Liver (tissue), 9 donors: ENCODE results near the gene C22orf31. TPM values are rescaled to one million over a fixed set of nuclear protein-coding genes. Genes with fewer than 3 reads are reported as not detected.

ENCODE experiments used
- DNase-seq: peaks from one replicate; pipeline ENCODE4 v3.0.0-alpha.2; 2017; ENCODE audit warnings: low spot score
- H3K27ac ChIP-seq, 2 donors: one replicate each; pipeline ENCODE4 v1.7.0; 2013; ENCODE audit warnings: inconsistent platforms in 2 of 2, low read length in 2 of 2, control low read depth in 1 of 2, low read depth in 1 of 2, mild to moderate bottlenecking in 1 of 2
- H3K27me3 ChIP-seq, 4 donors: one replicate each; pipeline versions ENCODE4 v1.6.1 to v1.7.0; 2013; ENCODE audit warnings: low read length in 3 of 4, inconsistent platforms in 1 of 4, mild to moderate bottlenecking in 1 of 4, moderate library complexity in 1 of 4; ENCODE audit not compliant: control insufficient read depth in 4 of 4, insufficient read depth in 4 of 4
- H3K36me3 ChIP-seq, 4 donors: one replicate each; pipeline versions ENCODE4 v1.6.1 to v1.7.0; 2013; ENCODE audit warnings: low read length in 3 of 4, mild to moderate bottlenecking in 3 of 4, low read depth in 1 of 4, moderate library complexity in 1 of 4; ENCODE audit not compliant: control insufficient read depth in 4 of 4, insufficient read depth in 3 of 4
- H3K4me1 ChIP-seq, 4 donors: one replicate each; pipeline versions ENCODE4 v1.6.1 to v1.7.0; 2013; ENCODE audit warnings: low read length in 3 of 4, mild to moderate bottlenecking in 3 of 4, moderate library complexity in 1 of 4; ENCODE audit not compliant: control insufficient read depth in 4 of 4, insufficient read depth in 4 of 4
- H3K4me3 ChIP-seq, 3 donors: one replicate each; pipeline versions ENCODE4 v1.6.1 to v1.7.0; 2013; ENCODE audit warnings: low read length in 3 of 3, control low read depth in 1 of 3, low read depth in 1 of 3, mild to moderate bottlenecking in 1 of 3
- H3K9ac ChIP-seq, 2 donors: one replicate each; pipeline ENCODE4 v1.7.0; 2013; ENCODE audit warnings: low read length in 2 of 2, mild to moderate bottlenecking in 2 of 2, moderate library complexity in 2 of 2, control low read depth in 1 of 2, low read depth in 1 of 2
- H3K9me3 ChIP-seq, 4 donors: one replicate each; pipeline versions ENCODE4 v1.6.1 to v1.7.0; 2013; ENCODE audit warnings: low read length in 3 of 4; ENCODE audit not compliant: control insufficient read depth in 4 of 4
- ATF3 ChIP-seq: IDR thresholded peaks from 2 replicates; pipeline ENCODE4 v1.6.1; 2016; ENCODE audit warnings: antibody characterized with exemption
- FOXA2 ChIP-seq: IDR thresholded peaks from 2 replicates; pipeline ENCODE4 v1.6.1; 2016; ENCODE audit warnings: antibody characterized with exemption
- GABPA ChIP-seq, 2 donors: IDR thresholded peaks in 1 of 2; conservative IDR thresholded peaks in 1 of 2; 2 replicates each; pipeline ENCODE4 v1.6.1; 2016; ENCODE audit warnings: antibody characterized with exemption in 2 of 2, mild to moderate bottlenecking in 1 of 2, moderate library complexity in 1 of 2
- HNF4A ChIP-seq, 2 donors: conservative IDR thresholded peaks; 2 replicates each; pipeline ENCODE4 v1.6.1; 2016; ENCODE audit warnings: antibody characterized with exemption in 2 of 2, mild to moderate bottlenecking in 2 of 2
- HNF4G ChIP-seq: IDR thresholded peaks from 2 replicates; pipeline ENCODE4 v1.6.1; 2016; ENCODE audit warnings: antibody characterized with exemption
- JUND ChIP-seq, 2 donors: IDR thresholded peaks; 2 replicates each; pipeline ENCODE4 v1.6.1; 2016; ENCODE audit warnings: antibody characterized with exemption in 2 of 2
- RAD21 ChIP-seq, 2 donors: IDR thresholded peaks; 2 replicates each; pipeline ENCODE4 v1.6.1; 2016; ENCODE audit warnings: antibody characterized with exemption in 2 of 2, mild to moderate bottlenecking in 2 of 2
- RXRA ChIP-seq, 2 donors: IDR thresholded peaks; 2 replicates each; pipeline ENCODE4 v1.6.1; 2017 to 2018; ENCODE audit warnings: antibody characterized with exemption in 2 of 2, mild to moderate bottlenecking in 1 of 2
- SP1 ChIP-seq: IDR thresholded peaks from 2 replicates; pipeline ENCODE4 v1.6.1; 2018; ENCODE audit warnings: antibody characterized with exemption, mild to moderate bottlenecking
- WGBS: extraction: QIAGEN DNeasy Blood & Tissue Kit; methylation state at CpG from one replicate; pipeline ENCODE4 v1.1.7; 2013; 5-methylcytosine and 5-hydroxymethylcytosine counted together
- polyA plus RNA-seq, 2 donors: library from polyadenylated mRNA; stranded (reverse) in 1 of 2; unstranded in 1 of 2; fragments of 200-250 nt in 1 of 2; fragments of >200 nt in 1 of 2; fragmentation: Nextera tagmentation in 1 of 2; extraction: Ambion mirVana in 1 of 2; gene quantifications; one replicate each; pipeline versions ENCODE4 v1.2.1 to v1.2.3, GENCODE V29; 2013 to 2015
- total RNA-seq, 2 donors: library from RNA; depleted of rRNA; stranded (reverse); fragments of >200 nt; gene quantifications; one replicate each; pipeline ENCODE4 v1.2.3, GENCODE V29; 2014
- TF ChIP-seq, protein P1 (sequence below): fragments of 150-350 bp; IDR thresholded peaks from 2 replicates; pipeline ENCODE4 v1.5.1; 2017; ENCODE audit warnings: improper control_type of control experiment, low read depth, low read length; ENCODE audit not compliant: missing input control
- donor health status: healthy.
- donor health status: healthy.
- donor health status: healthy.
- donor health status: healthy.
- donor health status: healthy.

Gene C22orf31
- total and polyA plus RNA-seq, 4 donors = 0.14 TPM; not detected in 3

- Histone ChIP-seq H3K27me3 (no peaks in the 10 kb centered on the region), H3K4me3 (no peak overlapping the region), H3K27ac (no peak overlapping the region), H3K36me3 (peaks cover 0 to 3% (median under 1%) of the 10 kb centered on the region in 4 donors), H3K4me1 (peaks cover 7 to 65% (median 37%) of the 10 kb centered on the region in 4 donors), H3K9me3 (no peaks in the 10 kb centered on the region), H3K9ac (no peak overlapping the region)
- TF ChIP-seq ATF3 = no peak
- TF ChIP-seq FOXA2 = no peak
- TF ChIP-seq HNF4G = no peak
- TF ChIP-seq RXRA (IDR thresholded peaks at IDR 0.05) = no peak
- TF ChIP-seq SP1 = no peak
- no peak for TF ChIP-seq GABPA (IDR thresholded peaks at IDR 0.05 in 1 of 2, conservative IDR thresholded peaks at IDR 0.05 in 1 of 2)
- no peak for TF ChIP-seq HNF4A (conservative IDR thresholded peaks at IDR 0.05)
- TF ChIP-seq, protein P1, sequence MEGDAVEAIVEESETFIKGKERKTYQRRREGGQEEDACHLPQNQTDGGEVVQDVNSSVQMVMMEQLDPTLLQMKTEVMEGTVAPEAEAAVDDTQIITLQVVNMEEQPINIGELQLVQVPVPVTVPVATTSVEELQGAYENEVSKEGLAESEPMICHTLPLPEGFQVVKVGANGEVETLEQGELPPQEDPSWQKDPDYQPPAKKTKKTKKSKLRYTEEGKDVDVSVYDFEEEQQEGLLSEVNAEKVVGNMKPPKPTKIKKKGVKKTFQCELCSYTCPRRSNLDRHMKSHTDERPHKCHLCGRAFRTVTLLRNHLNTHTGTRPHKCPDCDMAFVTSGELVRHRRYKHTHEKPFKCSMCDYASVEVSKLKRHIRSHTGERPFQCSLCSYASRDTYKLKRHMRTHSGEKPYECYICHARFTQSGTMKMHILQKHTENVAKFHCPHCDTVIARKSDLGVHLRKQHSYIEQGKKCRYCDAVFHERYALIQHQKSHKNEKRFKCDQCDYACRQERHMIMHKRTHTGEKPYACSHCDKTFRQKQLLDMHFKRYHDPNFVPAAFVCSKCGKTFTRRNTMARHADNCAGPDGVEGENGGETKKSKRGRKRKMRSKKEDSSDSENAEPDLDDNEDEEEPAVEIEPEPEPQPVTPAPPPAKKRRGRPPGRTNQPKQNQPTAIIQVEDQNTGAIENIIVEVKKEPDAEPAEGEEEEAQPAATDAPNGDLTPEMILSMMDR = no peak
- DNase-seq = no peak
- 86% methylated on average over 4 of the region's 4 CpGs for WGBS
Observed at GRCh38 chr22:29014773-29015172, 46.9 kb downstream of the C22orf31 start.

DNA sequence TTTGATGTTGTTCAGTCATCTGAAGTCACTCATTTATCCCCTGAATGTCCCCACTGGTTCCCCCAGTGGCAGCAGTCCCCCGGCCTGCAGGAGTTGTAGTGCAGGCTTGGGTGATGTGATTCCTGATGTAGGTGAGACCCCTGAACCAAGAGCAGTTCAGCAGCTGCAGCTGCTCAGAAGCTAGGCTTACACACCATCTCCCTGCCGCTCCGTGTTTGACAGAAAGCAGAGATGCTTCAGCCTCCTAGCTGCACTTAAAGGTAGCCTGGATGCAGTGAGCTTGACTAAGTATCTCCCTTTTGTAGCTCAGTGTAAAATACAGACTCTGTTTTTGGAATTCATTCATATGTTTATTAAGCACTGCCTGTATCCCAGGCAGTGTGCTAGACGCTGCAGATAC, 47.3 kb downstream of the C22orf31 start:
- TF ChIP-seq, protein P1 = no peak
- TF ChIP-seq HNF4A (conservative IDR thresholded peaks at IDR 0.05) = no peak
- no peak for TF ChIP-seq FOXA2
- TF ChIP-seq RAD21 (IDR thresholded peaks at IDR 0.05) = no peak
- TF ChIP-seq SP1 = no peak
- no peak for TF ChIP-seq RXRA (IDR thresholded peaks at IDR 0.05)
- no peak for TF ChIP-seq JUND (IDR thresholded peaks at IDR 0.05)
- no peaks in the 10 kb centered on the region for H3K9me3 ChIP-seq
- 83% methylated on average over 4 of the region's 4 CpGs for WGBS
- no peak overlapping the region for H3K9ac ChIP-seq
- no peak for DNase-seq
- H3K36me3 ChIP-seq = peaks cover 0 to 3% (median under 1%) of the 10 kb centered on the region in 4 donors
- H3K4me1 ChIP-seq = peaks cover 7 to 61% (median 37%) of the 10 kb centered on the region in 4 donors
- H3K27ac ChIP-seq = no peak overlapping the region
- H3K27me3 ChIP-seq = no peaks in the 10 kb centered on the region
- no peak overlapping the region for H3K4me3 ChIP-seq

DNA sequence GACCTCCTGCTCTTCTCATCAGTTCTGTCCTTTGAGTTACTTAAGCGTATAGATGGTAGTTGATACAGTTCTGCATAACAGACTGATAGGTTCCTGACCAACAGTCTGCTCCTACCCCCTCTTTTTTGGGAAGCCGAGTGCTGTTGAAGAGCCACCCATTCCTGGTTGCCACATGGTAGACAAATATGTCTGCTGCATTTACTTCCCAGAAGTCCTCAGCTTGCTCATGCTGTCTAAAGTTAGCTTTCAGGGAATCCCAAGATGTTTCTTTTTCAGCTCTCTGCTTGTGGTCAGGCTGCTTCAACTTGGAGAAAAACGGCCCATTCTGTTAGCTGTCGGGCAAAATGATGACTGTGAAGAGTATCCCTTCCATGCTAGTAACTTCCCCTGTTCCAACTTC, 48.7 kb downstream of the C22orf31 start:
- Histone ChIP-seq H3K4me3 (no peak overlapping the region), H3K4me1 (peaks cover 7 to 49% (median 30%) of the 10 kb centered on the region in 4 donors), H3K27ac (no peak overlapping the region), H3K27me3 (no peaks in the 10 kb centered on the region), H3K9me3 (no peaks in the 10 kb centered on the region), H3K9ac (no peak overlapping the region), H3K36me3 (peaks cover 0 to 3% (median under 1%) of the 10 kb centered on the region in 4 donors)
- WGBS = 94% methylated on average over 4 of the region's 4 CpGs
- no peak for DNase-seq
- TF ChIP-seq RAD21 (IDR thresholded peaks at IDR 0.05) = no peak
